Liver (tissue), 3 donors: ENCODE data around the gene TREM2.

ENCODE experiments used
- CTCF ChIP-seq: fragments of 150-350 bp; IDR thresholded peaks from 2 replicates; pipeline ENCODE4 v1.5.1; 2017; ENCODE audit warnings: improper control_type of control experiment, low read depth, low read length; ENCODE audit not compliant: missing input control
- GABPA ChIP-seq, 2 donors: IDR thresholded peaks in 1 of 2; conservative IDR thresholded peaks in 1 of 2; 2 replicates each; pipeline ENCODE4 v1.6.1; 2016; ENCODE audit warnings: antibody characterized with exemption in 2 of 2, mild to moderate bottlenecking in 1 of 2, moderate library complexity in 1 of 2
- NR2F2 ChIP-seq: IDR thresholded peaks from 2 replicates; pipeline ENCODE4 v1.6.1; 2016; ENCODE audit warnings: antibody characterized with exemption
- RAD21 ChIP-seq, 2 donors: IDR thresholded peaks; 2 replicates each; pipeline ENCODE4 v1.6.1; 2016; ENCODE audit warnings: antibody characterized with exemption in 2 of 2, mild to moderate bottlenecking in 2 of 2
- REST ChIP-seq: IDR thresholded peaks from 2 replicates; pipeline ENCODE4 v1.6.1; 2016; ENCODE audit warnings: antibody characterized with exemption, mild to moderate bottlenecking
- TAF1 ChIP-seq: conservative IDR thresholded peaks from 2 replicates; pipeline ENCODE4 v1.6.1; 2016; ENCODE audit warnings: antibody characterized with exemption, mild to moderate bottlenecking
- YY1 ChIP-seq: IDR thresholded peaks from 2 replicates; pipeline ENCODE4 v1.6.1; 2016; ENCODE audit warnings: antibody characterized with exemption, mild to moderate bottlenecking
- donor health status: healthy.
- donor health status: healthy.

GRCh38 chr6:41163419-41163717, 452 bp upstream of the TREM2 start:
- TF ChIP-seq CTCF (no peak), GABPA (IDR thresholded peaks at IDR 0.05 in 1 of 2, conservative IDR thresholded peaks at IDR 0.05 in 1 of 2) (no peak), YY1 (no peak), RAD21 (IDR thresholded peaks at IDR 0.05) (no peak), TAF1 (no peak), NR2F2 (no peak), REST (no peak)
